Stomach smooth muscle (tissue), 2 donors: ENCODE measurements around the gene TAS2R5.
"Not testable (repeated sequence)": the region's sequence is repeated elsewhere in the genome, so short reads cannot be mapped to it uniquely, and the experiment has no call there.

Experiments used
- H3K27ac ChIP-seq: one replicate; pipeline ENCODE4 v1.7.0; 2013; ENCODE audit warnings: mild to moderate bottlenecking, low read length, inconsistent platforms
- H3K27me3 ChIP-seq, 2 donors: one replicate each; pipeline ENCODE4 v1.7.0; 2013; ENCODE audit warnings: low read length in 2 of 2; ENCODE audit not compliant: insufficient read depth in 2 of 2, control insufficient read depth in 1 of 2
- H3K36me3 ChIP-seq, 2 donors: one replicate each; pipeline ENCODE4 v1.7.0; 2013; ENCODE audit warnings: low read length in 2 of 2; ENCODE audit not compliant: control insufficient read depth in 2 of 2, insufficient read depth in 2 of 2
- H3K4me1 ChIP-seq: one replicate; pipeline ENCODE4 v1.7.0; 2013; ENCODE audit warnings: low read length; ENCODE audit not compliant: control insufficient read depth, insufficient read depth
- H3K4me3 ChIP-seq, 2 donors: one replicate each; pipeline ENCODE4 v1.7.0; 2013; ENCODE audit warnings: low read length in 2 of 2
- H3K9ac ChIP-seq, 2 donors: one replicate each; pipeline ENCODE4 v1.7.0; 2013; ENCODE audit warnings: low read length in 2 of 2, mild to moderate bottlenecking in 1 of 2
- H3K9me3 ChIP-seq, 2 donors: one replicate each; pipeline ENCODE4 v1.7.0; 2013; ENCODE audit warnings: low read length in 2 of 2; ENCODE audit not compliant: control insufficient read depth in 2 of 2
- donor health status: healthy.
- donor health status: Pancreatic carcinoma.

The TAS2R5 gene

GRCh38 chr7:141789917-141790316, at the start of gene TAS2R5:
Gene TAS2R5 (plus strand): TSS chr7:141790217. CDS start chr7:141790362, 145 bp downstream.
- H3K9ac ChIP-seq, result no peak within 1 kb of the TSS
- no peaks in the 10 kb centered on the region for H3K27me3 ChIP-seq
- H3K4me1 ChIP-seq, result no peaks in the 10 kb centered on the region
- H3K9me3 ChIP-seq, result no peaks in the 10 kb centered on the region
- H3K27ac ChIP-seq, result no peak within 1 kb of the TSS
- peaks cover 7 to 10% of the 10 kb centered on the region in 2 donors for H3K36me3 ChIP-seq
- no peak within 1 kb of the TSS for H3K4me3 ChIP-seq

GRCh38 chr7:141742229-141742628, 47.8 kb upstream of the TAS2R5 start:
- H3K27ac ChIP-seq, result no peak overlapping the region
- no peaks in the 10 kb centered on the region for H3K27me3 ChIP-seq
- H3K36me3 ChIP-seq, result peaks cover 28 to 37% of the 10 kb centered on the region in 2 donors
- H3K4me3 ChIP-seq, result no peak overlapping the region
- H3K9me3 ChIP-seq, result no peaks in the 10 kb centered on the region
- H3K4me1 ChIP-seq, result peaks cover 13% of the 10 kb centered on the region
- no peak overlapping the region for H3K9ac ChIP-seq

GRCh38 chr7:141744131-141744530, 45.9 kb upstream of the TAS2R5 start:
- H3K27me3 ChIP-seq, result no peaks in the 10 kb centered on the region
- no peaks in the 10 kb centered on the region for H3K9me3 ChIP-seq
- H3K9ac ChIP-seq, result no peak overlapping the region
- peaks cover 5% of the 10 kb centered on the region for H3K4me1 ChIP-seq
- H3K36me3 ChIP-seq, result peaks cover 36 to 37% of the 10 kb centered on the region in 2 donors
- H3K4me3 ChIP-seq, result no peak overlapping the region
- H3K27ac ChIP-seq, result no peak overlapping the region

GRCh38 chr7:141748396-141748795, 41.6 kb upstream of the TAS2R5 start:
- Histone ChIP-seq H3K27ac (no peak overlapping the region), H3K9ac (no peak overlapping the region), H3K9me3 (peaks cover 4 to 17% of the 10 kb centered on the region in 2 donors), H3K36me3 (peaks cover 43 to 51% of the 10 kb centered on the region in 2 donors), H3K4me3 (no peak overlapping the region), H3K4me1 (no peaks in the 10 kb centered on the region), H3K27me3 (no peaks in the 10 kb centered on the region)

GRCh38 chr7:141751904-141752303, 38.1 kb upstream of the TAS2R5 start:
- H3K4me3 ChIP-seq, H3K27me3 ChIP-seq, H3K27ac ChIP-seq, H3K9ac ChIP-seq, H3K4me1 ChIP-seq: not testable (repeated sequence)
- Histone ChIP-seq H3K9me3 (peaks cover 4 to 17% of the 10 kb centered on the region in 2 donors), H3K36me3 (peaks cover 31 to 40% of the 10 kb centered on the region in 2 donors)

GRCh38 chr7:141752634-141753033, 37.4 kb upstream of the TAS2R5 start:
- H3K4me3 ChIP-seq, result no peak overlapping the region
- H3K9me3 ChIP-seq, result peaks cover 4 to 17% of the 10 kb centered on the region in 2 donors
- H3K27ac ChIP-seq, result no peak overlapping the region
- no peaks in the 10 kb centered on the region for H3K4me1 ChIP-seq
- peaks cover 37 to 46% of the 10 kb centered on the region in 2 donors for H3K36me3 ChIP-seq
- no peaks in the 10 kb centered on the region for H3K27me3 ChIP-seq
- H3K9ac ChIP-seq, result no peak overlapping the region

- no peaks in the 10 kb centered on the region for H3K4me1 ChIP-seq
- no peaks in the 10 kb centered on the region for H3K27me3 ChIP-seq
- H3K36me3 ChIP-seq, result peaks cover 37 to 43% of the 10 kb centered on the region in 2 donors
- no peak overlapping the region for H3K27ac ChIP-seq
- peaks cover 4 to 17% of the 10 kb centered on the region in 2 donors for H3K9me3 ChIP-seq
- H3K9ac ChIP-seq, result no peak overlapping the region
- H3K4me3 ChIP-seq, result no peak overlapping the region
Observed at GRCh38 chr7:141754939-141755338, 35.1 kb upstream of the TAS2R5 start.

GRCh38 chr7:141763797-141764196, 26.2 kb upstream of the TAS2R5 start, which contains the start of gene TAS2R3:
Gene TAS2R3 (plus strand): TSS chr7:141764097. CDS start chr7:141764159, 62 bp downstream.
- Histone ChIP-seq H3K4me1 (no peaks in the 10 kb centered on the region), H3K36me3 (peaks cover 22 to 24% of the 10 kb centered on the region in 2 donors), H3K27ac (no peak within 1 kb of the TSS), H3K27me3 (no peaks in the 10 kb centered on the region), H3K9ac (no peak within 1 kb of the TSS), H3K9me3 (no peaks in the 10 kb centered on the region), H3K4me3 (no peak within 1 kb of the TSS)

- H3K9me3 ChIP-seq, H3K9ac ChIP-seq, H3K4me1 ChIP-seq, H3K27me3 ChIP-seq, H3K36me3 ChIP-seq, H3K27ac ChIP-seq, H3K4me3 ChIP-seq: not testable (repeated sequence)
Observed at GRCh38 chr7:141770083-141770583, 19.9 kb upstream of the TAS2R5 start.

- H3K27ac ChIP-seq, result no peak within 1 kb of the TSS
- H3K4me3 ChIP-seq, result no peak within 1 kb of the TSS
- peaks cover 0 to 3% of the 10 kb centered on the region in 2 donors for H3K9me3 ChIP-seq
- H3K27me3 ChIP-seq, result no peaks in the 10 kb centered on the region
- no peaks in the 10 kb centered on the region for H3K4me1 ChIP-seq
- peaks cover 8 to 10% of the 10 kb centered on the region in 2 donors for H3K36me3 ChIP-seq
- H3K9ac ChIP-seq, result no peak within 1 kb of the TSS
Observed at GRCh38 chr7:141776374-141776773, 13.6 kb upstream of the TAS2R5 start, which contains the start of gene TAS2R4. Gene TAS2R4 (plus strand): TSS chr7:141776674. CDS start chr7:141778489, 1,815 bp downstream.

- no peaks in the 10 kb centered on the region for H3K27me3 ChIP-seq
Observed at GRCh38 chr7:141785706-141786552, 4.1 kb upstream of the TAS2R5 start.

More at GRCh38 chr7:141785706-141786552, 4.1 kb upstream of the TAS2R5 start:
- Histone ChIP-seq H3K4me1 (no peaks in the 10 kb centered on the region), H3K36me3 (peaks cover 4 to 11% of the 10 kb centered on the region in 2 donors), H3K27ac (no peak overlapping the region), H3K9me3 (no peaks in the 10 kb centered on the region), H3K9ac (no peak overlapping the region), H3K4me3 (no peak overlapping the region)
